ENCODE measurements around the gene FAM210B. TPM values are rescaled to one million over a fixed set of nuclear protein-coding genes. Genes with fewer than 3 reads are reported as not detected.
A peak's percentile ranks its signal among the peaks of the same experiment; 100 is the strongest.

Gene FAM210B
- total and polyA plus RNA-seq, 9 of the 15 experiments (the other 6 are each of a cell fraction or from before 2014, with no cell fraction given), result 12.1 to 87.3 (median 47.6) TPM

GRCh38 chr20:56411759-56412472, 53.1 kb downstream of the FAM210B start, which contains the start of gene CASS4 (continued):
- TF ChIP-seq ZNF318 (IDR thresholded peaks at IDR 0.05; ENCODE audit: borderline replicate concordance in 1 of 2, low read depth in 1 of 2) (peak in 1 of 2 experiments; percentile 85; a peak in 2 of 4 replicates), ARNT (IDR thresholded peaks at IDR 0.05) (peak; percentile 97 to 98), ZNF766 (CRISPR knock-in tag; conservative IDR thresholded peaks at IDR 0.05) (peak; percentile 89), IRF2 (CRISPR knock-in tag; IDR thresholded peaks at IDR 0.05) (no peak), VEZF1 (CRISPR knock-in tag; IDR thresholded peaks at IDR 0.05) (peak; percentile 48; the same call in 1 of the 2 replicates), ZNF511 (CRISPR knock-in tag; IDR thresholded peaks at IDR 0.05) (no peak), HSF4 (CRISPR knock-in tag; IDR thresholded peaks at IDR 0.05; ENCODE audit: borderline replicate concordance) (no peak), ESRRB (CRISPR knock-in tag; IDR thresholded peaks at IDR 0.05; ENCODE audit: borderline replicate concordance) (no peak), PCBP2 (IDR thresholded peaks at IDR 0.05; ENCODE audit: low read depth, low read length, poor library complexity, severe bottlenecking) (no peak), ETV5 (CRISPR knock-in tag; IDR thresholded peaks at IDR 0.05; ENCODE audit: low read depth) (peak; percentile 38; the same call in 1 of the 2 replicates), POU5F1 (IDR thresholded peaks at IDR 0.05; ENCODE audit: borderline replicate concordance, low read depth, low read length, partially characterized antibody) (peak; percentile 8), E2F5 (CRISPR knock-in tag; IDR thresholded peaks at IDR 0.05) (0 out of 2 replicates have a peak, but pooled peaks have one; percentile 78), BRCA1 (IDR thresholded peaks at IDR 0.05) (no peak), BRCA1 (CRISPR knock-in tag; IDR thresholded peaks at IDR 0.05) (no peak), ZNF175 (CRISPR knock-in tag; IDR thresholded peaks at IDR 0.05; ENCODE audit: low read depth) (peak; percentile 74; the same call in 1 of the 2 replicates), NFIC (IDR thresholded peaks at IDR 0.05) (peak; percentile 95)
